ENCODE data around the gene SMAD6. TPM values are rescaled to one million over a fixed set of nuclear protein-coding genes. Genes with fewer than 3 reads are reported as not detected.

SMAD6 gene
- total RNA-seq, 1 donor from 2014 or later = 2.7 TPM

DNA sequence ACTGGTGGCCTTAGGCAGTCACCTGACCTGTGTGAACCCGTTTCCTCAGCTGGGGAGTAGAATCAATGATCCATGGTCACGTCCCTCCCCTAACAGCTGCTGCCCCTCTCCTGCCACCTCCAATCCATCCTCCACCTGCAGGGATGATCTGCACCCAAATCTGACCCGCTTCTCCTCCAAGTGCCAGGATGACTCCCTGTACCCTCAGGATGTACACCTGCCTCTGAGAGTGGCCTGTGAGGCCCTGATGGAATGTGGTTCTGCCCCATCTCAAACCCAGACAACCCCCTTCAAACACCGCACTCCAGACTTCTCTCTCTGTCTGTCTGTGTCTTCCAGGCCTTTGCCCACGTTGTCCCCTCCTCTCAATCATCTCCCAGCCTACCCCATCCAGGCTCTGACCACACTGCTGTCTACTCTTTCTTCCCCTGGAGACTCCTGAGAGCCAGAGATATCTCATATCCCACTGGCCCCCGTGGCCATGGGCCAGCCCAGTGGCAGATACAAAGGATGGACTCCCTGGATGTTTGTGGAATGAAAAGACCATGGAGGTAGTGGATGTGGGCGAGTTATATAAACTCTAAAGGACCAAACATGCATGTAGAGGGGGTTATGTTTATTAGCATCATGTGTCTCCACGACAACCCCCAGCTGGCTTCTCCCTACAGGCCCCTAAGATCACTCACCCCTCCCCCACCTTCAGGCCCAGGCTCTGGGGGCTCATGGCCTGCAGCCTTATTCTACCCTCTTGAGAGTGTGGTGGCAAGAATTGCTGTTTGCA, 84.9 kb downstream of the SMAD6 start:
- Mint-ChIP-seq H3K9me3 (ENCODE audit: unreplicated experiment) (no peaks in the 10 kb centered on the region), H3K4me1 (ENCODE audit: low read depth, unreplicated experiment) (peaks cover 23% of the 10 kb centered on the region), H3K27ac (ENCODE audit: unreplicated experiment) (no peak overlapping the region), H3K36me3 (ENCODE audit: low read depth, unreplicated experiment) (no peaks in the 10 kb centered on the region), H3K4me3 (ENCODE audit: unreplicated experiment) (no peak overlapping the region), H3K27me3 (ENCODE audit: low read depth, unreplicated experiment) (peaks cover 4% of the 10 kb centered on the region)
- DNase-seq (ENCODE audit: low read depth) = no peak
- Histone ChIP-seq H3K36me3 (ENCODE audit: insufficient read depth, low read length) (no peaks in the 10 kb centered on the region), H4K20me1 (ENCODE audit: insufficient read depth, low read length) (no peaks in the 10 kb centered on the region), H3K27me3 (ENCODE audit: insufficient read depth, low read length) (no peaks in the 10 kb centered on the region), H3K79me2 (ENCODE audit: insufficient read depth, low read length) (no peaks in the 10 kb centered on the region), H2AFZ (ENCODE audit: low read depth, low read length) (no peak overlapping the region), H3K9ac (ENCODE audit: low read length) (no peak overlapping the region), H3K4me1 (ENCODE audit: insufficient read depth, low read length) (peaks cover 28% of the 10 kb centered on the region), H3K4me3 (ENCODE audit: insufficient read depth, low read depth, low read length) (no peak overlapping the region), H3K9me3 (ENCODE audit: insufficient read depth, low read depth, low read length) (no peaks in the 10 kb centered on the region), H3K4me2 (ENCODE audit: low read length) (no peak overlapping the region), H3K27ac (ENCODE audit: low read depth, low read length) (no peak overlapping the region)
- no peak for TF ChIP-seq EZH2 (IDR thresholded peaks at IDR 0.05; ENCODE audit: insufficient read depth, low read length)
- TF ChIP-seq, protein P1, sequence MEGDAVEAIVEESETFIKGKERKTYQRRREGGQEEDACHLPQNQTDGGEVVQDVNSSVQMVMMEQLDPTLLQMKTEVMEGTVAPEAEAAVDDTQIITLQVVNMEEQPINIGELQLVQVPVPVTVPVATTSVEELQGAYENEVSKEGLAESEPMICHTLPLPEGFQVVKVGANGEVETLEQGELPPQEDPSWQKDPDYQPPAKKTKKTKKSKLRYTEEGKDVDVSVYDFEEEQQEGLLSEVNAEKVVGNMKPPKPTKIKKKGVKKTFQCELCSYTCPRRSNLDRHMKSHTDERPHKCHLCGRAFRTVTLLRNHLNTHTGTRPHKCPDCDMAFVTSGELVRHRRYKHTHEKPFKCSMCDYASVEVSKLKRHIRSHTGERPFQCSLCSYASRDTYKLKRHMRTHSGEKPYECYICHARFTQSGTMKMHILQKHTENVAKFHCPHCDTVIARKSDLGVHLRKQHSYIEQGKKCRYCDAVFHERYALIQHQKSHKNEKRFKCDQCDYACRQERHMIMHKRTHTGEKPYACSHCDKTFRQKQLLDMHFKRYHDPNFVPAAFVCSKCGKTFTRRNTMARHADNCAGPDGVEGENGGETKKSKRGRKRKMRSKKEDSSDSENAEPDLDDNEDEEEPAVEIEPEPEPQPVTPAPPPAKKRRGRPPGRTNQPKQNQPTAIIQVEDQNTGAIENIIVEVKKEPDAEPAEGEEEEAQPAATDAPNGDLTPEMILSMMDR (IDR thresholded peaks at IDR 0.05; ENCODE audit: insufficient read depth, low read depth, low read length) = no peak
- no peak for FAIRE-seq

DNA sequence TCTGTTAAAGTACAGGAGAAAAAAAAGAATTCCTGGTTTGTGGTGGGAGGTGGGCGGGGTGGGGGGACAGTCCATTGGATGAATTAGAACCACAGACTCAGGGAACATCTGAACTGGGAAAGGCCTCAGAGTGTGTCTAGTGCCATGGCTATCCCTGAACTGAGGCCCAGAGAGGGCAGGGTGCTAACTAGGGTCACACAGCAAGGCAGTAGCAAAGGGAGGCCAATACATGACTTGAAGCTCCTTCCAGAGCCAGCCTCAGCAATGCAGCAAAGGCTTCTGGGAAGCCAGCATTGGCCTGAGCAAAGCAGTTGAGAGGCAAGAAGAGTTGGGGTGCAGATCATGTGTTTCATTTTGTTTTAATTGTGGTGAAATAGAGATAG, 85.4 kb downstream of the SMAD6 start:
- Mint-ChIP-seq H3K9me3 (ENCODE audit: unreplicated experiment) (no peaks in the 10 kb centered on the region), H3K27ac (ENCODE audit: unreplicated experiment) (no peak overlapping the region), H3K4me3 (ENCODE audit: unreplicated experiment) (no peak overlapping the region), H3K36me3 (ENCODE audit: low read depth, unreplicated experiment) (no peaks in the 10 kb centered on the region), H3K27me3 (ENCODE audit: low read depth, unreplicated experiment) (peaks cover 4% of the 10 kb centered on the region), H3K4me1 (ENCODE audit: low read depth, unreplicated experiment) (peaks cover 23% of the 10 kb centered on the region)
- peaks cover 28% of the 10 kb centered on the region for H3K4me1 ChIP-seq (ENCODE audit: insufficient read depth, low read length)
- H3K4me3 ChIP-seq (ENCODE audit: insufficient read depth, low read depth, low read length) = no peak overlapping the region
- no peak for TF ChIP-seq EZH2 (IDR thresholded peaks at IDR 0.05; ENCODE audit: insufficient read depth, low read length)
- TF ChIP-seq, protein P1 (IDR thresholded peaks at IDR 0.05; ENCODE audit: insufficient read depth, low read depth, low read length) = no peak
- H3K9ac ChIP-seq (ENCODE audit: low read length) = no peak overlapping the region
- H3K27ac ChIP-seq (ENCODE audit: low read depth, low read length) = no peak overlapping the region
- H4K20me1 ChIP-seq (ENCODE audit: insufficient read depth, low read length) = no peaks in the 10 kb centered on the region
- no peak for FAIRE-seq
- H3K4me2 ChIP-seq (ENCODE audit: low read length) = no peak overlapping the region
- no peaks in the 10 kb centered on the region for H3K79me2 ChIP-seq (ENCODE audit: insufficient read depth, low read length)
- no peaks in the 10 kb centered on the region for H3K36me3 ChIP-seq (ENCODE audit: insufficient read depth, low read length)
- H2AFZ ChIP-seq (ENCODE audit: low read depth, low read length) = no peak overlapping the region
- H3K9me3 ChIP-seq (ENCODE audit: insufficient read depth, low read depth, low read length) = no peaks in the 10 kb centered on the region
- no peaks in the 10 kb centered on the region for H3K27me3 ChIP-seq (ENCODE audit: insufficient read depth, low read length)
- no peak for DNase-seq (ENCODE audit: low read depth)

DNA sequence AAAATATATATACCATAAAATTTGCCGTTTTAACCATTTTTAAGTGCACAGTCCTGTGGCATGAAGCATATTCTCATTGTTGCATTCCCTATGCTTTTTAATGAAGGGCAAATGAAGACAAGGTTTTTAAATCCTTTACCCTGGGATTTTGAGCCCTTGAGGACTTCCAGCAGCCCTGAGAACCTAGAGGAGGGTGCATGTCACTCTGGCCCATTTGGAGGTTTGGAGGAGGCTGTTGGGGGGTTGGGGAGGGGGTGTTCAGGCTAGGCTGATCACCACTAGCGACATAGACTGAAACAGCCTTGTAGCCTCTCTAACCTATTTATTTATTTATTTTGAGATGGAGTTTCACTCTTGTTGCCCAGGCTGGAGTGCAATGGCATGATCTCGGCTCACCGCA, 86.0 kb downstream of the SMAD6 start:
- Mint-ChIP-seq H3K4me1 (ENCODE audit: low read depth, unreplicated experiment) (peaks cover 23% of the 10 kb centered on the region), H3K27me3 (ENCODE audit: low read depth, unreplicated experiment) (peaks cover 6% of the 10 kb centered on the region), H3K27ac (ENCODE audit: unreplicated experiment) (no peak overlapping the region), H3K9me3 (ENCODE audit: unreplicated experiment) (peaks cover under 1% of the 10 kb centered on the region), H3K4me3 (ENCODE audit: unreplicated experiment) (no peak overlapping the region), H3K36me3 (ENCODE audit: low read depth, unreplicated experiment) (no peaks in the 10 kb centered on the region)
- H3K27me3 ChIP-seq (ENCODE audit: insufficient read depth, low read length) = no peaks in the 10 kb centered on the region
- H3K4me3 ChIP-seq (ENCODE audit: insufficient read depth, low read depth, low read length) = no peak overlapping the region
- DNase-seq (ENCODE audit: low read depth) (no peak), FAIRE-seq (no peak)
- H3K9me3 ChIP-seq (ENCODE audit: insufficient read depth, low read depth, low read length) = no peaks in the 10 kb centered on the region
- TF ChIP-seq, protein P1 (IDR thresholded peaks at IDR 0.05; ENCODE audit: insufficient read depth, low read depth, low read length) = no peak
- no peak for TF ChIP-seq EZH2 (IDR thresholded peaks at IDR 0.05; ENCODE audit: insufficient read depth, low read length)
- H4K20me1 ChIP-seq (ENCODE audit: insufficient read depth, low read length) = no peaks in the 10 kb centered on the region
- peaks cover 28% of the 10 kb centered on the region for H3K4me1 ChIP-seq (ENCODE audit: insufficient read depth, low read length)
- no peaks in the 10 kb centered on the region for H3K79me2 ChIP-seq (ENCODE audit: insufficient read depth, low read length)
- H3K27ac ChIP-seq (ENCODE audit: low read depth, low read length) = no peak overlapping the region
- no peaks in the 10 kb centered on the region for H3K36me3 ChIP-seq (ENCODE audit: insufficient read depth, low read length)
- H2AFZ ChIP-seq (ENCODE audit: low read depth, low read length) = no peak overlapping the region
- no peak overlapping the region for H3K9ac ChIP-seq (ENCODE audit: low read length)
- no peak overlapping the region for H3K4me2 ChIP-seq (ENCODE audit: low read length)

Data from astrocyte (in vitro differentiated cells and primary cell).